H4 (cell line): ENCODE data around the gene THSD1. TPM values are rescaled to one million over a fixed set of nuclear protein-coding genes. Genes with fewer than 3 reads are reported as not detected.

Experiments used
- DNase-seq: peaks from one replicate; pipeline ENCODE4 v3.0.0-alpha.2; 2015; ENCODE audit warnings: low spot score
- total RNA-seq: library from RNA; depleted of rRNA; stranded (reverse); fragments of >200 nt; shearing (Covaris generic); gene quantifications from 2 replicates; pipeline ENCODE4 v1.2.3, GENCODE V29; 2014; rRNA removed

Gene THSD1
- total RNA-seq, result 1.5 and 1.6 TPM in 2 replicates

GRCh38 chr13:52405767-52406494 lies at the start of gene THSD1:
Gene THSD1 (minus strand): TSS chr13:52406172. CDS start chr13:52402600, 3,572 bp downstream.
- peak; percentile 12 for DNase-seq

GRCh38 chr13:52455677-52456041 lies 49.7 kb upstream of the THSD1 start:
- peak; percentile 34 for DNase-seq

GRCh38 chr13:52454820-52455676 lies 49.1 kb upstream of the THSD1 start, which contains the start of gene CKAP2:
Gene CKAP2 (plus strand): TSS chr13:52455478. CDS start chr13:52455557, 79 bp downstream.
- peak; percentile 90 for DNase-seq

- DNase-seq, result no peak
These were observed 48.5 kb upstream of the THSD1 start for GRCh38 chr13:52454459-52454819.

GRCh38 chr13:52452470-52452869 lies 46.5 kb upstream of the THSD1 start:
- DNase-seq, result no peak

GRCh38 chr13:52451135-52451804 lies 45.3 kb upstream of the THSD1 start:
- DNase-seq, result no peak

- no peak for DNase-seq
These were observed 44.8 kb upstream of the THSD1 start for GRCh38 chr13:52450793-52451116.

GRCh38 chr13:52450012-52450792 lies 44.2 kb upstream of the THSD1 start, which contains the start of gene VPS36:
Gene VPS36 (minus strand): TSS chr13:52450634. CDS start chr13:52450594, 40 bp downstream.
- peak; percentile 78 for DNase-seq

- no peak for DNase-seq
These were observed 43.5 kb upstream of the THSD1 start for GRCh38 chr13:52449331-52450011.

GRCh38 chr13:52447815-52448552 lies 42.0 kb upstream of the THSD1 start:
- no peak for DNase-seq

- DNase-seq, result no peak
These were observed 41.4 kb upstream of the THSD1 start for GRCh38 chr13:52447354-52447753.

- DNase-seq, result no peak
These were observed 40.3 kb upstream of the THSD1 start for GRCh38 chr13:52446265-52446664.

- DNase-seq, result no peak
These were observed 26.5 kb upstream of the THSD1 start for GRCh38 chr13:52432456-52432855.

GRCh38 chr13:52428295-52428694 lies 22.3 kb upstream of the THSD1 start:
- DNase-seq, result peak; percentile 9

GRCh38 chr13:52421216-52421615 lies 15.2 kb upstream of the THSD1 start:
- no peak for DNase-seq

GRCh38 chr13:52419080-52419479 lies 13.1 kb upstream of the THSD1 start:
- no peak for DNase-seq

- DNase-seq, result no peak
These were observed 9.0 kb upstream of the THSD1 start for GRCh38 chr13:52414963-52415362.

GRCh38 chr13:52414051-52414450 lies 8.1 kb upstream of the THSD1 start:
- no peak for DNase-seq

GRCh38 chr13:52412128-52412527 lies 6.2 kb upstream of the THSD1 start:
- DNase-seq, result no peak

GRCh38 chr13:52411629-52412028 lies 5.7 kb upstream of the THSD1 start:
- DNase-seq, result no peak
